GM19467 (cell line): ENCODE data around the gene L3MBTL4.
A peak's percentile ranks its signal among the peaks of the same experiment; 100 is the strongest.
"Not testable (repeated sequence)": the region's sequence is repeated elsewhere in the genome, so short reads cannot be mapped to it uniquely, and the experiment has no call there.

Experiments used
- ATAC-seq: cut with Tn5 transposase; IDR thresholded peaks from one replicate; pipeline ENCODE4 v1.9.1; 2021; ENCODE audit warnings: mild to moderate bottlenecking, moderate library complexity; ENCODE audit not compliant: unreplicated experiment

Gene L3MBTL4

DNA sequence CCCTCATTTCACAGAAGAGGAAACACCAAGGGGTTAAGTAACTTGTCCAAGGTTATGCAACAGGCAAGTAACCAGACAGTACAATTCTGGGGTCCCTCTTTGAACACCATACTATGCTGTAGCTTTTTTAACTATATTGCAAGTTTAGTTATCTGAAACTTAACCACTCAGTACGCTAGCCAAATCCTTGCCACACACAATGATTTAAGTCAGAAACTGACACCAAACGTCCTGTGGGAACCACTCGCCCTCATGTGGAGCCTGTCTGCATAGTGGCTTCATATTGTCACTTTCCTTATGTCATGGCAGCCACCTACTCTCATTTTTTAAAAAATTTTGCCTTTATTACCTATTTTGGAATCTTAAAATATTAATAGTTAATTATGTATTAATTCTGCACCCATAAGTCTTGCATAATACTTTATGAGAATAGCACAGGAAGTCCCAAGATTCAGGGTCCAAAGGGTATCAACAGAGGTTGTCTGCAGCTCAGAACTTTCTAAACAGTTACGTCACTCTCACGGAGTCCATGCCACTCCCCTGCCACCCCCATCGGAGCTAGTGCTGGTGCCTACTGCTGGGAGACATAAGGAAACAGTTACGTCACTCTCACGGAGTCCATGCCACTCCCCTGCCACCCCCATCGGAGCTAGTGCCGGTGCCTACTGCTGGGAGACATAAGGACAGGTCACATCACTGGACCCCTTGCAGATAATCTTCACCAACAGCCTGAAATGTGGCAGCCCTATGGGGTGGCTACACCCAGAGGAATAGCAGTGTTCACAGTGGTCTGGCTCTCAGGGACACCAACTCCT is 99.0 kb downstream of the L3MBTL4 start:
- ATAC-seq = no peak

DNA sequence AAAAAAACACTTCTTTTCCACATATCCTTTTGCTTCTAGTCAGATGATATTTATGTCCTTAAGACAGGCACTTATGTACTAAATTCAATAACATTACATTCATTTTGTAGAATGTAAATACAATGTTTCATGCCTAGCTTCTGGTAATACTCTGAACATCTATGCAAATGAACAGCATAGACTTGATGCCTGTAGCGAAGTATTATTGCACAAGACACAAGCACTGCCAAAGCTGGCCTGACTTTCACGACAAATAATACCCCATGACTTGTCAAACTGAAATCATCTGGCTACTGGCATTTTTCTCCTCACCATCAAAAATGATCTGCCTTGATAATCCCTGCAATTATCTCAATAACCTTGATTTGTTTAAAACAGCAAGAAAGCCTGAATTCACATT is 101.3 kb downstream of the L3MBTL4 start:
- no peak for ATAC-seq

DNA sequence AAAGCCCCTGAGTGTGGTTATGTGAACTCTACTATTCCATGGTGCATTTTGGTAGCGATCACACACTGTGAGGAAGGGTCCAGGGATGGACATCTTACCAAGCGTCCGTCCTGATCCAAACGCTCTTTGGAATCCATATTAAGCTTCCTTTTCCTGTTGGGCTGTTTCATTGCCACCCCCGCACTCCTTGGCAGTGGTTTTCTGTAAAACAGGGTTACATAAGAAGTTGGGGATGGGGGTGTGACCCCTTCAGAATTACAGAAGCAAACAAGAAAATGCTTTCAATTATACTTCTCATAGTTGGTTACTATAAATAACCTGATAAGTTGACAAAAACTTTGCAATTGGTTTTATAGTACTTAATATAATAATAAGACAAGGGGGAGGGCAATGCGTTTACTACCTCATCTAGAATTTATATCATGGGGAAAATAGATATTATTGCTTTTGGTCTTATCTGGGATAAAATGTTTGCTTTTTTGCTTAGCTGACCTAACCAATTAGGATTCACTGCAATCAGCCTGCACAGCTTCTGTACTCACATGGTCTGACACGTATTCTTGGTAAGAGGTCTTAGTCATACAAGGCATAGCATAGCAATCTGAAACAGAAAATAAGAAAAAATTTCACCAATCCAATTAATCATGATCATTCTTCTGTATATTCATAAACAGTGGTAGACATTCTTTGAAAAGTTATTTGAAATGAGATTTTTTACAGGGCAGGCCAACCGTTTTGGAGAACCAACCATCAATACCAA is 103.1 kb downstream of the L3MBTL4 start:
- ATAC-seq = no peak

DNA sequence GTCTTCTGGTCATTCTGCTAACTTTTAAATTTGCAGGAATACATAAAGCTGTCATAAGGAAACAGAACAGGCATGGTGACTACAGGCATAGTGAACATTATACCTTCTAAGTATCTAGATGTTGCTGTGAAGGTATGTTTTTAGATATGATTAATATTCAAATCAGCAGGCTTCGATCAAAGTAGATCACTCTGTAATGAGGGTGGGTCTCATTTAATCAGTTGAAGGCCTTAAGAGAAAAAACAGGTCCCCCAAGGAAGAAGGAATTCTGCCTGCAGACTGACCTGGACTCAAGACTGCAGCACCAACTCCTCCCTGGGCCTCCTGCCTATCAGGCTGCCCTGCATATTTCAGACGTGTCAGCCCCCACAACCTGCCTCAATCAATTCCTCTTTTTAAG is 104.0 kb downstream of the L3MBTL4 start:
- ATAC-seq = no peak

DNA sequence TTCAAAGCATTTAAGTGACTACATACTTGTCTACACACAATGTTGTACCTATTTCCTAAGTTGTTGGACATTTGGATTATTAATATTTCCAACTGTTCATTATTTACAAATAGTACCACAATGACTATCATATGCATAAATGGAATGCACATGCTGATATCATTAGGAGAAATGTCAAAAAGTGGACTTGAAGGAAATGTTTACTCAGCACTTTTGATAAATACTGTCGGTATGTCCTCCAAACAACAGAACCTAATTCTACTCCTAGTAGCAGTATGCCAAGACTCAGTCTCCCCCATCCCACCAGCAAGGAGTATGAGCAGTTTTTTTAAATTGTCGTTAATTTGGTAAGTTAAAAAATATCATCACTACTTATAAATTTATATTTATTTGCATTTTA is 116.8 kb downstream of the L3MBTL4 start:
- no peak for ATAC-seq

DNA sequence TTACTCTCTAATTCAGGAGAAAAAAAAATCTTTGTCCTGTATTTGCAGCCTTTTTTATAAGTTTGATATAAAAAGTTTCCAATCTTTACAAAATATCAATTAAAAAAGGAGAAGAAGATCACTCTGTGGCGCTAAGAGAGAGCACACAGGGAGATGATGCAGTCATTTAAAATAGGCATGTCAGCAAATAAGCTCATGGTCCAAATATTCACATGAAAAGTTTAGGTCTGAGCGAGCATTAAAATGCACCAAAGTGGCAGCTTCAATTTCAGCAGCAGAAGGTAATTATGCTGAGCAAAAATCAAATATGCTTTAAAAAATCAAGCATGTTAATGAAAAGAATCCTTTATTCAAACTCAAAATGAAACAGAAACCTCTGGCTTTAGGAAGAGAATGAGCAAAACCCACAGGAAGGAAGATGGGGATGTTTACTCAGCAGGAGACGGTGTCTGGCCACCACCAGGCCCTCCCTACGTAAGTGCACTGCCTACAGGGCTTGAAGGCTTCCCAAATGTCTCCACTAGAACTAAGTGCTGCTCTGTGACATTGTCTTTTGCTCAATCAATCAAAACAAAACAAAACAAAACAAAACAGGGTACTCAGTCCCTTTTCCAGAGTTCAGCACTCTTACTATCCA is 120.4 kb downstream of the L3MBTL4 start:
- ATAC-seq = no peak

DNA sequence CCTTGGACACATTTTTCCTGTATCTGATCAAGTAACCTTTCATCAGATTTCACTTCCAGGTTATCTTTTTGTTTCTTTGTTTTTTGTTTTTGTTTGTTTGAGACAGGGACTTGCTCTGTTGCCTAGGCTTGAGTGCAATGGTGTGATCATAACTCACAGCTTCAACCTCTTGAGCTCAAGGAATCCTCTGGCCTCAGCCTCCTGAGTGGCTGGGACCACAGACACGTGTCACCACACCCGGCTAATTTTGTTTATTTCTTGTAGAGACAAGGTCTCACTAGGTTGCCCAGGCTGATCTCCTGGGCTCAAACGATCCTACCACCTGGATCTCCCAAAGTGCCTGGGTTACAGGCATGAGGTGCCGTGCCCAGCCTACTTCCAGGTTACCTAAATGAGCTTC is 124.9 kb downstream of the L3MBTL4 start:
- ATAC-seq = no peak

DNA sequence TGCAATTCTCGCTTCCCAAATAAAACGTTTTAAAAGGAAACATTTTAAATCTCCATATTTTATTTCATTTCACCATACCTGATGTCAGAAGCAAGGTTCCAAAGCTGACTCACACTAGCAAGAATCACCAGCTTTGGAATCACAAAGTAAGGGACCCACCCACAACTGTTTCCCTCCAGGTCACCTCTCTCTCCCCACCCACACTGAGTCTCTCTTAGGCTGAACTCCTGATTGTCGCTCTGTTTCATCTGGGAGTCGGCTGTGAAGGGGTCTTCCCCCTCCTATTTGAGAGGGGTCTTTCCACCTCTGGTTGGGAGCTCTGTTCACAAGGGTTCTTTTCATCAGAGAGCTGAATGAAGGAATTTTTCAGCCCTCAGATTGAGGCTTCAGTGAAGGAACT is 128.1 kb downstream of the L3MBTL4 start:
- no peak for ATAC-seq

DNA sequence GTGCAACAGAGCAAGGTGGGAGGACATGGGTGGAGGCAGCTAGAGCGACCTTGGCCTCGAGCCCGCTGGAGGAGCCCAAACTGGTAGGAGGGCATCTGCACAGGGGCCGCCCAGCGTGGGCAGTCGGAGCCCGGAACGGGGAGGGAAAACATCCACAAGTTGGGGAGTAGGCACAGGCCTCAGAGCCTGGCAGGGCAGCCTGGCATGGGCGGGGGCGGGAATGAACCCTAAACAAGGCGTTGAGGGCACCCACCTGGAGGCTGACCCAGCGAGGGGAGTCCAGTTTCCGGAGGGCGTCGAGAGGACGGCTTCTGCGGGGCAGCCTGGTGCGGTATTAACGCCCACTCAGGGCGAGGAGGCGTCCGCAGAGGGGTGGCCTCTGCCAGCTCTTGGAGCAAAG is 129.9 kb downstream of the L3MBTL4 start:
- ATAC-seq = no peak

DNA sequence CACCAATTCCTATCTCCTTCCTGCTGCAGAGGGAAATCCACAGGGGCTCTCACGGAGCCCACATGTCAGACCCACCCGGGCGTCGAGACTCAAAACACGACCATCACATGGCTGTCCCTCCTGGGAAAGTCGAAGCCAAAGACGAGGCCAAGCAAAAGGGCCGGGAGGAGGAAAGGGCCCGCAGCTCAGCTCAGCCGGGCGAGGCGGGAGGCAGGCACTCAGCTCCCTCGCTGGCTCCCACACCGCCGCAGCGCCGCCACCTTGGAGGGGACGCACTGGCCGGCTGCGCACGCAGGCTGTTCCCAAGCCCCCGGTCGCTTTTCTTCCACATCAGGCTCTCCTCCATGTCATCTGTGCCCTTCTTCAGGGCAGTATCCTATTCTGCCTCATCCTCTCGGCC is 130.4 kb downstream of the L3MBTL4 start:
- no peak for ATAC-seq

DNA sequence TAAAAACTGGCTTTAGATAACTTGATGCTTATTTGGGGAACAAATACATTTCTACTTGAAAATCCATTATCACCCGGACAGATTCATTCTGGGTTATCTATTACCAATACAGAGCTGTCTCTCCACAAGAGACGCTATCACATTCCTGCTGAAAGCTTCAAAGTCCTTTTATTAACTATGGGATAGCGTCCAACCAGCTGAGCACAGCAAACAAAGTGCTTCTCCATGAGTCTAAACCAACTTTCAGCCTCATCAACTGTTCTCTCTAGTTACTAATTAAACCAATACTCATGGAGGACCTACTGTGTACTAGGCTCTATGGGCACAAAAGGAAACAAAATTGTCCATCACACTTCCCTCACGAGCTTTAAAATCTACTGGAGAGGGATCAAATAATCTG is 132.8 kb downstream of the L3MBTL4 start:
- ATAC-seq = no peak

DNA sequence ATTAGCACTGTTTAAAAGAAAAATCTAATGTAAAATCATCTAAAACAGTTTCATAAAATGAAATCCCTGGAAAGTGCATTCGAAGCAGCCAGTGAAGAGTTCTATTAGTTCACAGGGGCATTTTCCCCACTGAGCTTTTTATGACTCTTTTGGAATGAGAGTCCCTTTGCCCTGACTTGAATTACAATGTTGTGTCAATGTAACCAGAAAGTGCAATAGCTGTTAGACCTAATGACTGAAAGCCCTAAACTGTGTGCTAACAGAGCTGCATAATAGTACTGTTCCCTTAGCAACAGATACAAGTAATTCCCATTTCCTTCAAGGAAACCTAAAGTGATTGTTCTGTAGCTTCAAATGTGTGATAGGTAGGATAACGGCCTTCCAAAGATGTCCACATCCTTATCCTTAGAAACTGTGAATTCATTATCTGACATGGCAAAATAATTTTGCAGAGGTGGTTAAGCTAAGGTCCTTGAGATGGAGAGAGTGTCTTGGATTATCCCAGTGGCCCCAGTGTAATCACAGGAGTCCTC is 134.4 kb downstream of the L3MBTL4 start:
- no peak for ATAC-seq

DNA sequence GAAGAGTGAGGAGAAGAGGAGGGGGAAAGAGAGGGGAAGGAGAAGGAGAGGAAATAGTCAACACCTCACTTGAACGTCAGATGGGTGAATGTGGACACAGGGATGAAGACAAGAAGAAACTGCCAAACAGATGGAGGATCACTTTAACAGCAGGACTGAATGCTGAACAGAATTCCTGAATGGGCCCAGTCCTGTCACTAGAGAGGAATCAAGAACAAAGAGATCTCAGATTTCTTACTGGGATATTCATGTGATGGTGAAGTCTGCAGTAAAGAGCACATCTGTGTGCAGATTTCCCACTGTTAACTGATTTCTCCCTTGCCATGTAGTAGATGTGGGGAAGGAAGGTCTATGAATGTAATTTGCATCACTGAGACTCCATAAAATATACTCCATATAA is 135.4 kb downstream of the L3MBTL4 start:
- ATAC-seq = no peak

DNA sequence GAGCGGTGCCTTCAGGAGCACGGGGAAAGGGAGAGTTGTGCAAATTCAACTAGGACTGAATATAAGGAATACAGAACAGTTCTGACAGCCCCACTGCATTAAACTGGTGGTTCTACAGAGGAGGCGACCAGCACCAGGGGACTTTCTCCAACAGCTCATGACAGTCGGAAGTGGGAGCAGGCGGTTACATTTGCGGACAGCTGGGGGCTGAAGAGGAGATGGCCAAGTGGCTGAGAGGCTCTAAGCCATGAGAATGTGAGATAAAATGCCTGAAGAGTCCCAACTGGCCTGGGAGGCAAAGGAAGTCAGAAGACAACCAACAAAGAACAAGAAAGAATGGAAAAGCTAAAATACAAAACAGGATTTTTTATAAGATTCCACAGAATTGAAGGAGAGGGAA is 141.3 kb downstream of the L3MBTL4 start:
- ATAC-seq = no peak

DNA sequence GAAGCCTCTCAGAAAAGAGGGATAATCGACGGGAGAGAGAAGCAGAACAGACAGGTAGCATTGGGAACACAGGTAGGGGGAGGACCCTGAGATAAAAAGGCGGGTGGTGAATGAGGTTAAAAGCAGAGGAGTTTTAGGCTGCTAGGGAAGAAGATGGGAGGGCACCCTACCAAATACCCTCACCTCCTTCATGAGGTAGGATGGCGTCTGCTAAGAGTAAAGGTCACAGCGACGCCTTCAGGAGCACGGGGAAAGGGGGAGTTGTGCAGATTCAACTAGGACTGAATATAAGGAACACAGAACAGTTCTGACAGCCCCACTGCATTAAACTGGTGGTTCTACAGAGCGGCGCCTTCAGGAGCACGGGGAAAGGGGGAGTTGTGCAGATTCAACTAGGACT is 142.6 kb downstream of the L3MBTL4 start:
- not testable (repeated sequence) for ATAC-seq

DNA sequence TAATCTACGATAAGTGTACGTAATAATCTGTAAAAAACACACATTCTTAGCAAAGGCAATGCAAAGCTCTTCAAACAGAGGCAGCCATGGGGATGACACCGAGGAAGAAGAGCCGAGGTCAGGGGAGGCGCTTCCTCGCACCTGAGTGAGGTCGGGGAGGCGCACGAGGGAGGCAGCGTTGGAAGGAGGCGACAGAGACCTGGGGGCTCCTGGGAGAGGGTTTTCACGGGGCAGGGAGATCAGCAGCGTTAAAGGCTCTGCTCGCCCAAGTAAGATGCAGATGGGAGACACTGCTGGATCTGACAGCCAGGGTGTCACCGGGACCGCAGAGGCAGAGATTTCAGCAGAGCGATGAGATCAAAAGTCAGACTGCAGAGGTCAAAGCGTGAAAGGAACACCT is 143.1 kb downstream of the L3MBTL4 start:
- ATAC-seq = no peak

DNA sequence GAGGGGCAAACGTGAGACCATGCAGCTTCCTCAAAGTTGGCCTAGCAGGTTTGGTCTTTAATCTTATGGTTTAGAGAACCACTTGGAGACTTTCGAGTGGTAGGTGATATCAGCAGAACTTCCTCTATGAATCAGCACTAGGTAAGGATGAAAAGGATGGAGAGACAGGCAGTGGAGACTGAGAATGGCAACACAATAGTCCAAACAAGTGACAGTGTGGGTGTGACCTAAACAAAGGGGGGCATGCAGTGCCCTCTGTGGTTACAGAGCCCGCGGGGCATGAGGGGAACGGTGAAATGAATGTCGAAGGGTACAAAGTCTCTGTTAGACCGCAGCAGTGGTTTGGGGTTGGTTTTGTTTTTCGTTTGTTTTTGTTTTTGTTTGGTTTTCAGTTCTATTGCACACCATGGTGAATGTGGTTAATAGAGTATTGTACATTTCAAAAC is 143.9 kb downstream of the L3MBTL4 start:
- peak; percentile 81 for ATAC-seq

DNA sequence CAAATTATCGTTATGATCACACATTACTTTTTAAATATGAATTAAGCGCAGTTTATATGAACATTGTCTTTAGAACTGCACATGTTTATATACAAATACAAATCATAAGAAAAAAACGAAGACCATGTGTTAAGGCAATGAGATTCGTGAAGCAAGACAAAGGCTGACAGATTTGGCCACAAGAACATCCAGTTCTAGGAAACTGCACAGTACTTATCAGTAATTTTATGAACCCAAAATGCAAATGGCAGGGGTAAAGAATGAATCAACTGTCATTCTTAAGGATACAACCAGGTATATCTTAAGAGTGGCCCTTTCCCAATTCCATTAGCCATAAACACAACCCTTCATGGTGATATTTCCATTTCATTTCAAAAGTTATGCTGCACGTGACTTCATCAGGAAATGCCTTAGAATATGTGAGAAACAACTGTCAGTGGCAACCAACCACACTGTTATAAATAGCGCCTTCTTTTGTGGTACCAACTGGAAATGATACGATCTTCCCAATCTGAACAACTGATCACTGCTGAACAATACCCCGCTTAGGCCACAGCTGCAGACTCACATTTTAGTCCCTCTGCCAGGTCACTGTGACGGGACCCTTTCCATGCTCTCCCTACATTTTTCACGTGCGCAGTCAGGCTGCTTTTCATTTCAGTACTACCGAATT is 144.9 kb downstream of the L3MBTL4 start:
- ATAC-seq = no peak

DNA sequence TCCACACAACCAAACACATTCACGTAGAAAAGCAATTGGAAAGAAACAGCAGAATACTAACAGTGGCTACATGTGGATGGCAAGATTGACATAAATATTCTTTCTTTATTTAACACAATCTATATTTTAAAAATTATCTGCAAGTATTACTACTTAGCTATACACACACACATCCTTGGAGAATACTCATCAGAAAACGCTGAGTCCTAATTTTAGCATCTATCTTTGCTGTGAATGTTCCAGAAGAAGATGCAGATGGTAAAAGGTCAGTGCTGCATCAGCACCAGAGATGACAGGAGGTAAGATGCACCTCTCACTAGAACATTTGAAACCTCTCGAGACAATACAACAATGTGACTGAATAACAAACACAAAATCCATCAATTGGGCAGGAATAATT is 148.5 kb downstream of the L3MBTL4 start:
- no peak for ATAC-seq

DNA sequence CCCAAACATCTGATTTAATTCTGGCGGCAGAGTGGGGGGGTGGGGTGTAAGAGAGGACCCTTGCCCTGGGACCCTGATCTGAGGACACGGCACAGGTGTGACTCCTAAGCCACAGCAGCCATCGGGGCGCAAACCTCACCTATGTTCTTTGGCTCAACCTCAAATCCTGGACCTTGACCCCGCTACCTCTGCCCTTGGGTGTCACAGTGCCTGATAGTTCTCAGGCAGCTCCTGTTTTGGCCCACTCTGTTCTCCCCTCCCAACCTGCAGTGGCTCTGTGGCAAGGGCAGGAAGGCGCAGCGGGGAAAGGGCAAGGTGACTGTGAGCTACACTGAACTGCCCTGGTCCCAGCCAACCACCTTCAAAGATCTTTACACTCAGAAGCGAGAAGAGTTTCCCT is 152.8 kb downstream of the L3MBTL4 start:
- ATAC-seq = no peak

DNA sequence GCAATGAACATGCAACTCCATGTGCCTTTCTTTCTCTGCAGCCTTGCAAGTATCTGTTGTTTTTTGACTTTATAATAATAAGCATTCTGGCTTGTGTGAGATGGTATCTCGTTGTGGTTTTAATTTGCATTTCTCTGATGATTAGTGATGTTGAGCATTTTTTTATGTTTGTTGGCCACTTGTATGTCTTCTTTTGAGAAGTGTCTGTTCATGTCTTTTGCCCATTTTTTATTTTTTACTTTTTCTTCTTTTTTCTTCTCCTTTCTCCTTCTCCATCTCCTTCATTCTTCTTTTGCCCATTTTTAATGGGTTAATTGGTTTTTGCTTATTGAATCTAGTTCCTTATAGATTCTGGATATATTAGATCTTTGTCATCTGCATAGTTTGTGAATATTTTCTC is 155.4 kb downstream of the L3MBTL4 start:
- not testable (repeated sequence) for ATAC-seq
